ENCODE results near the gene RIPK3. TPM values are rescaled to one million over a fixed set of nuclear protein-coding genes. Genes with fewer than 3 reads are reported as not detected.

The RIPK3 gene
- total and polyA plus RNA-seq, 4 donors: 1.0 to 2.9 (median 1.9) TPM

- Histone ChIP-seq H3K9me3 (ENCODE audit: control insufficient read depth in 4 of 4, low read length in 3 of 4) (no peaks in the 10 kb centered on the region), H3K4me1 (ENCODE audit: control insufficient read depth in 4 of 4, insufficient read depth in 4 of 4, low read length in 3 of 4) (peaks cover 9 to 35% (median 20%) of the 10 kb centered on the region in 4 donors), H3K4me3 (ENCODE audit: low read depth in 1 of 3, low read length in 3 of 3) (no peak overlapping the region), H3K36me3 (ENCODE audit: control insufficient read depth in 4 of 4, insufficient read depth in 3 of 4, low read depth in 1 of 4, low read length in 3 of 4) (no peaks in the 10 kb centered on the region), H3K27ac (ENCODE audit: low read depth in 1 of 2, low read length in 2 of 2) (no peak overlapping the region), H3K9ac (ENCODE audit: low read depth in 1 of 2, low read length in 2 of 2) (no peak overlapping the region), H3K27me3 (ENCODE audit: control insufficient read depth in 4 of 4, insufficient read depth in 4 of 4, low read length in 3 of 4) (no peaks in the 10 kb centered on the region)
- no peak for TF ChIP-seq EGR1 (IDR thresholded peaks at IDR 0.05; ENCODE audit: low read depth in 2 of 2)
- 84% methylated on average over 9 of the region's 9 CpGs for WGBS
- no peak for DNase-seq (ENCODE audit: low spot score)
Measured at GRCh38 chr14:24329736-24330135, 10.1 kb downstream of the RIPK3 start.

GRCh38 chr14:24329073-24329663, 10.6 kb downstream of the RIPK3 start:
- Histone ChIP-seq H3K9ac (ENCODE audit: low read depth in 1 of 2, low read length in 2 of 2) (no peak overlapping the region), H3K27me3 (ENCODE audit: control insufficient read depth in 4 of 4, insufficient read depth in 4 of 4, low read length in 3 of 4) (no peaks in the 10 kb centered on the region), H3K9me3 (ENCODE audit: control insufficient read depth in 4 of 4, low read length in 3 of 4) (no peaks in the 10 kb centered on the region), H3K4me1 (ENCODE audit: control insufficient read depth in 4 of 4, insufficient read depth in 4 of 4, low read length in 3 of 4) (peaks cover 7 to 29% (median 16%) of the 10 kb centered on the region in 4 donors), H3K4me3 (ENCODE audit: low read depth in 1 of 3, low read length in 3 of 3) (no peak overlapping the region), H3K27ac (ENCODE audit: low read depth in 1 of 2, low read length in 2 of 2) (no peak overlapping the region), H3K36me3 (ENCODE audit: control insufficient read depth in 4 of 4, insufficient read depth in 3 of 4, low read depth in 1 of 4, low read length in 3 of 4) (no peaks in the 10 kb centered on the region)
- WGBS: 90% methylated on average over 12 of the region's 12 CpGs
- no peak for DNase-seq (ENCODE audit: low spot score)
- no peak for TF ChIP-seq TAF1 (conservative IDR thresholded peaks at IDR 0.05)
- TF ChIP-seq YY1 (IDR thresholded peaks at IDR 0.05): no peak
- no peak for TF ChIP-seq ATF3 (IDR thresholded peaks at IDR 0.05)
- no peak for TF ChIP-seq RXRA (IDR thresholded peaks at IDR 0.05)
- TF ChIP-seq SP1 (IDR thresholded peaks at IDR 0.05): no peak
- no peak for TF ChIP-seq HNF4A (conservative IDR thresholded peaks at IDR 0.05)
- no peak for TF ChIP-seq EGR1 (IDR thresholded peaks at IDR 0.05; ENCODE audit: low read depth in 2 of 2)
- no peak for TF ChIP-seq MAX (IDR thresholded peaks at IDR 0.05)
- no peak for TF ChIP-seq CTCF (IDR thresholded peaks at IDR 0.05; ENCODE audit: low read depth, low read length, missing input control)
- TF ChIP-seq REST (IDR thresholded peaks at IDR 0.05): no peak
- TF ChIP-seq ZBTB33 (IDR thresholded peaks at IDR 0.05): no peak
- no peak for TF ChIP-seq HNF4G (IDR thresholded peaks at IDR 0.05)
- TF ChIP-seq NR2F2 (IDR thresholded peaks at IDR 0.05): no peak
- TF ChIP-seq GABPA (IDR thresholded peaks at IDR 0.05 in 1 of 2, conservative IDR thresholded peaks at IDR 0.05 in 1 of 2): no peak

Data from liver (tissue), 9 donors.